Activated B cell treated with CpG ODN at 0.5 μM for 24 hours (primary cell): ENCODE results near the gene ROGDI. TPM values are rescaled to one million over a fixed set of nuclear protein-coding genes. Genes with fewer than 3 reads are reported as not detected.

Source experiments
- ATAC-seq: fragments of 200-7000 bp; cut with Tn5 transposase; one replicate; pipeline ENCODE4 v1.10.0; 2021; ENCODE audit warnings: low read depth, mild to moderate bottlenecking, moderate library complexity
- CTCF ChIA-PET: fragments of 350-600 bp; sonication (Branson Sonifier 250); formaldehyde crosslinking; loops from one replicate; lab custom pipeline; 2021; ENCODE audit warnings: antibody characterized with exemption; lab: Charles Lee
- POLR2A ChIA-PET: fragments of 350-600 bp; sonication (Branson Sonifier 250); formaldehyde crosslinking; loops from one replicate; lab custom pipeline; 2021; ENCODE audit warnings: antibody characterized with exemption; lab: Charles Lee
- DNase-seq: peaks from one replicate; pipeline ENCODE4 v3.0.0; 2022
- H3K27ac Mint-ChIP-seq: one replicate; pipeline ENCODE4 v1.8.0; 2020; ENCODE audit warnings: mixed read lengths
- H3K27me3 Mint-ChIP-seq: one replicate; pipeline ENCODE4 v1.8.0; 2021; ENCODE audit warnings: mixed read lengths
- H3K36me3 Mint-ChIP-seq: one replicate; pipeline ENCODE4 v1.8.0; 2021; ENCODE audit warnings: low read depth, mixed read lengths
- H3K4me1 Mint-ChIP-seq: one replicate; pipeline ENCODE4 v1.8.0; 2021; ENCODE audit warnings: mixed read lengths
- H3K4me3 Mint-ChIP-seq: one replicate; pipeline ENCODE4 v1.8.0; 2020; ENCODE audit warnings: mild to moderate bottlenecking, mixed read lengths
- H3K9me3 Mint-ChIP-seq: one replicate; pipeline ENCODE4 v1.8.0; 2020; ENCODE audit warnings: mixed read lengths
- CTCF ChIP-seq: fragments of 200-600 bp; IDR thresholded peaks from one replicate; pipeline ENCODE4 v1.8.0; 2022; ENCODE audit warnings: antibody characterized with exemption, mild to moderate bottlenecking
- intact Hi-C: fragments of 100-400 bp; cut with micrococcal nuclease; formaldehyde crosslinking; loops from one replicate; pipeline ENCODE4 v1.15.1; 2024
- total RNA-seq: library from RNA; stranded (reverse); gene quantifications from 2 replicates; pipeline ENCODE4 v1.2.3, GENCODE V29; 2022

Gene ROGDI
- total RNA-seq, 1 donor from 2014 or later = 6.8 TPM

- Mint-ChIP-seq H3K27ac (peak overlapping the region; percentile 84), H3K4me3 (peak overlapping the region; percentile 88), H3K4me1 (peaks cover 48% of the 10 kb centered on the region), H3K9me3 (no peaks in the 10 kb centered on the region), H3K27me3 (no peaks in the 10 kb centered on the region), H3K36me3 (peaks cover 48% of the 10 kb centered on the region)
- ChIA-PET POLR2A (interaction anchor here (0.7 to 3.0 kb wide), 6 partner anchors 10 to 252 kb away, joined by 3 to 15 read pairs (median 10); partner anchors contain the start of genes ANKS3, DNAAF8 and ROGDI), CTCF (interaction anchor here (1.4 kb wide), 1 partner anchor 238 kb away, joined by 4 read pairs; no protein-coding TSS in a partner anchor)
- DNase-seq (no peak), ATAC-seq (no peak)
- TF ChIP-seq CTCF = no peak
- intact Hi-C loops = loop anchor here (2.0 to 5.0 kb wide), 5 partner anchors 110 to 434 kb away; partner anchors contain the start of genes ALG1 and MGRN1
These were observed 44.1 kb upstream of the ROGDI start for GRCh38 chr16:4846503-4846900.

- ATAC-seq (no peak), DNase-seq (no peak)
- H3K9me3 Mint-ChIP-seq = no peaks in the 10 kb centered on the region
- peaks cover 12% of the 10 kb centered on the region for H3K4me1 Mint-ChIP-seq
- no peak for TF ChIP-seq CTCF
- no peak overlapping the region for H3K27ac Mint-ChIP-seq
- ChIA-PET POLR2A (interaction anchor here (1.4 kb wide), 1 partner anchor 39 kb away, joined by 3 read pairs; the partner anchor contains the start of gene ROGDI), CTCF (no interaction called here)
- no peak overlapping the region for H3K4me3 Mint-ChIP-seq
- H3K27me3 Mint-ChIP-seq = no peaks in the 10 kb centered on the region
- intact Hi-C loops = no loop called here
- peaks cover 89% of the 10 kb centered on the region for H3K36me3 Mint-ChIP-seq
These were observed 38.6 kb upstream of the ROGDI start for GRCh38 chr16:4840984-4841383.

GRCh38 chr16:4839942-4840341 lies 37.5 kb upstream of the ROGDI start:
- intact Hi-C loops = no loop called here
- no peak overlapping the region for H3K27ac Mint-ChIP-seq
- H3K9me3 Mint-ChIP-seq = no peaks in the 10 kb centered on the region
- H3K36me3 Mint-ChIP-seq = peaks cover 84% of the 10 kb centered on the region
- H3K4me1 Mint-ChIP-seq = peaks cover 4% of the 10 kb centered on the region
- ATAC-seq (no peak), DNase-seq (no peak)
- no peak overlapping the region for H3K4me3 Mint-ChIP-seq
- TF ChIP-seq CTCF = no peak
- CTCF ChIA-PET = no interaction called here
- H3K27me3 Mint-ChIP-seq = no peaks in the 10 kb centered on the region
- POLR2A ChIA-PET = interaction anchor here (1.4 kb wide), 1 partner anchor 38 kb away, joined by 3 read pairs; the partner anchor contains the start of gene ROGDI

GRCh38 chr16:4837733-4838501 lies 35.5 kb upstream of the ROGDI start:
- POLR2A ChIA-PET = interaction anchor here (0.7 kb wide), 1 partner anchor 121 kb away, joined by 3 read pairs; no protein-coding TSS in a partner anchor
- CTCF ChIA-PET = no interaction called here
- intact Hi-C loops = no loop called here

More at GRCh38 chr16:4837733-4838501, 35.5 kb upstream of the ROGDI start:
- peaks cover 80% of the 10 kb centered on the region for H3K36me3 Mint-ChIP-seq
- no peak overlapping the region for H3K27ac Mint-ChIP-seq
- no peak for TF ChIP-seq CTCF
- ATAC-seq = no peak
- H3K4me3 Mint-ChIP-seq = no peak overlapping the region
- H3K27me3 Mint-ChIP-seq = no peaks in the 10 kb centered on the region
- peaks cover 12% of the 10 kb centered on the region for H3K4me1 Mint-ChIP-seq
- H3K9me3 Mint-ChIP-seq = no peaks in the 10 kb centered on the region
- no peak for DNase-seq
